Activated CD4-positive, alpha-beta T cell treated with anti-CD3 and anti-CD28 coated beads for 36 hours (primary cell): ENCODE measurements around the gene THRB. TPM values are rescaled to one million over a fixed set of nuclear protein-coding genes. Genes with fewer than 3 reads are reported as not detected.

Source experiments
- ATAC-seq: fragments of 200-7000 bp; cut with Tn5 transposase; one replicate; pipeline ENCODE4 v1.10.0; 2021; ENCODE audit warnings: mild to moderate bottlenecking, moderate library complexity
- CTCF ChIA-PET: fragments of 350-600 bp; sonication (Branson Sonifier 250); formaldehyde crosslinking; loops from one replicate; lab custom pipeline; 2021; ENCODE audit warnings: antibody characterized with exemption; lab: Charles Lee
- POLR2A ChIA-PET: fragments of 350-600 bp; sonication (Branson Sonifier 250); formaldehyde crosslinking; loops from one replicate; lab custom pipeline; 2021; ENCODE audit warnings: antibody characterized with exemption, inconsistent platforms; lab: Charles Lee
- DNase-seq: peaks from one replicate; pipeline ENCODE4 v3.0.0-alpha.2; 2020
- H3K27ac Mint-ChIP-seq: one replicate; pipeline ENCODE4 v1.8.0; 2021; ENCODE audit warnings: mixed read lengths
- H3K27me3 Mint-ChIP-seq: one replicate; pipeline ENCODE4 v1.8.0; 2021; ENCODE audit warnings: mixed read lengths
- H3K36me3 Mint-ChIP-seq: one replicate; pipeline ENCODE4 v1.8.0; 2021; ENCODE audit warnings: low read depth, mixed read lengths
- H3K4me1 Mint-ChIP-seq: one replicate; pipeline ENCODE4 v1.8.0; 2021; ENCODE audit warnings: mixed read lengths
- H3K4me3 Mint-ChIP-seq: one replicate; pipeline ENCODE4 v1.8.0; 2021; ENCODE audit warnings: mild to moderate bottlenecking, moderate library complexity, mixed read lengths
- H3K9me3 Mint-ChIP-seq: one replicate; pipeline ENCODE4 v1.8.0; 2021; ENCODE audit warnings: low read depth, mixed read lengths
- intact Hi-C, 2 experiments: fragments of 100-400 bp; cut with DNase I in 1 of 2; cut with micrococcal nuclease in 1 of 2; formaldehyde crosslinking; loops; one replicate each; pipeline versions ENCODE4 v1.14.2 to v1.15.1; 2022 to 2024; cut with DNase I, micrococcal nuclease
- total RNA-seq, 2 experiments: library from RNA; stranded (reverse); gene quantifications; one replicate each; pipeline ENCODE4 v1.2.3, GENCODE V29; 2021

THRB gene
- total RNA-seq, 2 experiments from 2014 or later: not detected

GRCh38 chr3:24385012-24385615 is 109.5 kb downstream of the THRB start:
- CTCF ChIA-PET: no interaction called here
- no peak for DNase-seq
- no peak overlapping the region for H3K27ac Mint-ChIP-seq
- intact Hi-C loops: no loop called here
- H3K9me3 Mint-ChIP-seq: no peaks in the 10 kb centered on the region
- no peaks in the 10 kb centered on the region for H3K36me3 Mint-ChIP-seq
- ATAC-seq: no peak
- H3K27me3 Mint-ChIP-seq: no peaks in the 10 kb centered on the region
- H3K4me3 Mint-ChIP-seq: no peak overlapping the region
- no peaks in the 10 kb centered on the region for H3K4me1 Mint-ChIP-seq
- POLR2A ChIA-PET: no interaction called here

- no peak for DNase-seq
- ATAC-seq: no peak
- H3K9me3 Mint-ChIP-seq: no peaks in the 10 kb centered on the region
- H3K4me1 Mint-ChIP-seq: no peaks in the 10 kb centered on the region
- POLR2A ChIA-PET: no interaction called here
- H3K27me3 Mint-ChIP-seq: no peaks in the 10 kb centered on the region
- no peak overlapping the region for H3K27ac Mint-ChIP-seq
- intact Hi-C loops: no loop called here
- no peaks in the 10 kb centered on the region for H3K36me3 Mint-ChIP-seq
- CTCF ChIA-PET: interaction anchor here (0.7 kb wide), 1 partner anchor 268 kb away, joined by 3 read pairs; no protein-coding TSS in a partner anchor
- H3K4me3 Mint-ChIP-seq: no peak overlapping the region
Measured at GRCh38 chr3:24382647-24383046, 112.0 kb downstream of the THRB start.

GRCh38 chr3:24379936-24380335 is 114.7 kb downstream of the THRB start:
- H3K27me3 Mint-ChIP-seq: no peaks in the 10 kb centered on the region
- no peak overlapping the region for H3K4me3 Mint-ChIP-seq
- H3K4me1 Mint-ChIP-seq: no peaks in the 10 kb centered on the region
- no peaks in the 10 kb centered on the region for H3K36me3 Mint-ChIP-seq
- intact Hi-C loops: no loop called here
- CTCF ChIA-PET: no interaction called here
- DNase-seq (no peak), ATAC-seq (no peak)
- H3K9me3 Mint-ChIP-seq: no peaks in the 10 kb centered on the region
- no peak overlapping the region for H3K27ac Mint-ChIP-seq
- POLR2A ChIA-PET: no interaction called here

GRCh38 chr3:24378313-24378712 is 116.3 kb downstream of the THRB start:
- CTCF ChIA-PET: interaction anchor here (0.7 to 1.1 kb wide), 2 partner anchors 14 to 446 kb away, joined by 3 read pairs; no protein-coding TSS in a partner anchor
- H3K4me3 Mint-ChIP-seq: no peak overlapping the region
- POLR2A ChIA-PET: no interaction called here
- no peaks in the 10 kb centered on the region for H3K27me3 Mint-ChIP-seq
- no peak overlapping the region for H3K27ac Mint-ChIP-seq
- intact Hi-C loops: no loop called here
- ATAC-seq (no peak), DNase-seq (no peak)
- H3K36me3 Mint-ChIP-seq: no peaks in the 10 kb centered on the region
- H3K4me1 Mint-ChIP-seq: no peaks in the 10 kb centered on the region
- no peaks in the 10 kb centered on the region for H3K9me3 Mint-ChIP-seq

GRCh38 chr3:24377218-24377993 is 117.2 kb downstream of the THRB start:
- no peaks in the 10 kb centered on the region for H3K9me3 Mint-ChIP-seq
- intact Hi-C loops: no loop called here
- no peak overlapping the region for H3K4me3 Mint-ChIP-seq
- POLR2A ChIA-PET: no interaction called here
- H3K27me3 Mint-ChIP-seq: no peaks in the 10 kb centered on the region
- no peak for ATAC-seq
- H3K36me3 Mint-ChIP-seq: no peaks in the 10 kb centered on the region
- DNase-seq: no peak
- H3K27ac Mint-ChIP-seq: no peak overlapping the region
- CTCF ChIA-PET: interaction anchor here (0.7 to 1.1 kb wide), 2 partner anchors 13 to 447 kb away, joined by 3 read pairs; no protein-coding TSS in a partner anchor
- no peaks in the 10 kb centered on the region for H3K4me1 Mint-ChIP-seq

- Mint-ChIP-seq H3K27me3 (no peaks in the 10 kb centered on the region), H3K4me1 (no peaks in the 10 kb centered on the region), H3K36me3 (no peaks in the 10 kb centered on the region), H3K27ac (no peak overlapping the region), H3K4me3 (no peak overlapping the region), H3K9me3 (no peaks in the 10 kb centered on the region)
- ChIA-PET CTCF (interaction anchor here (1.3 kb wide), 1 partner anchor 11 kb away, joined by 5 read pairs; no protein-coding TSS in a partner anchor), POLR2A (no interaction called here)
- no peak for ATAC-seq
- intact Hi-C loops: no loop called here
- DNase-seq: no peak
Measured at GRCh38 chr3:24375947-24376384, 118.7 kb downstream of the THRB start.

GRCh38 chr3:24374801-24375200 is 119.8 kb downstream of the THRB start:
- Mint-ChIP-seq H3K4me1 (no peaks in the 10 kb centered on the region), H3K36me3 (no peaks in the 10 kb centered on the region), H3K9me3 (no peaks in the 10 kb centered on the region), H3K4me3 (no peak overlapping the region), H3K27ac (no peak overlapping the region), H3K27me3 (no peaks in the 10 kb centered on the region)
- no peak for ATAC-seq
- no peak for DNase-seq
- ChIA-PET CTCF (no interaction called here), POLR2A (no interaction called here)
- intact Hi-C loops: no loop called here

GRCh38 chr3:24373198-24373959 is 121.3 kb downstream of the THRB start:
- POLR2A ChIA-PET: no interaction called here
- intact Hi-C loops: no loop called here
- H3K4me3 Mint-ChIP-seq: no peak overlapping the region

GRCh38 chr3:24372559-24373197 is 122.0 kb downstream of the THRB start:
- intact Hi-C loops: no loop called here
- CTCF ChIA-PET: no interaction called here
- no peaks in the 10 kb centered on the region for H3K9me3 Mint-ChIP-seq
- no peak for ATAC-seq
- no peaks in the 10 kb centered on the region for H3K27me3 Mint-ChIP-seq
- no peaks in the 10 kb centered on the region for H3K4me1 Mint-ChIP-seq
- no peak overlapping the region for H3K27ac Mint-ChIP-seq
- DNase-seq: no peak
- H3K4me3 Mint-ChIP-seq: no peak overlapping the region
- H3K36me3 Mint-ChIP-seq: no peaks in the 10 kb centered on the region
- POLR2A ChIA-PET: no interaction called here

More at GRCh38 chr3:24373198-24373959, 121.3 kb downstream of the THRB start:
- no peaks in the 10 kb centered on the region for H3K36me3 Mint-ChIP-seq
- no peaks in the 10 kb centered on the region for H3K27me3 Mint-ChIP-seq
- H3K27ac Mint-ChIP-seq: no peak overlapping the region
- H3K4me1 Mint-ChIP-seq: no peaks in the 10 kb centered on the region
- H3K9me3 Mint-ChIP-seq: no peaks in the 10 kb centered on the region
- no peak for DNase-seq
- no peak for ATAC-seq
- CTCF ChIA-PET: no interaction called here

GRCh38 chr3:24370352-24371090 is 124.1 kb downstream of the THRB start:
- ChIA-PET CTCF (no interaction called here), POLR2A (no interaction called here)
- H3K4me3 Mint-ChIP-seq: no peak overlapping the region
- no peaks in the 10 kb centered on the region for H3K9me3 Mint-ChIP-seq
- H3K4me1 Mint-ChIP-seq: no peaks in the 10 kb centered on the region
- ATAC-seq: no peak
- DNase-seq: no peak
- intact Hi-C loops: no loop called here
- H3K27ac Mint-ChIP-seq: no peak overlapping the region
- no peaks in the 10 kb centered on the region for H3K36me3 Mint-ChIP-seq
- H3K27me3 Mint-ChIP-seq: no peaks in the 10 kb centered on the region

- Mint-ChIP-seq H3K27me3 (no peaks in the 10 kb centered on the region), H3K27ac (no peak overlapping the region), H3K4me3 (no peak overlapping the region), H3K36me3 (no peaks in the 10 kb centered on the region), H3K4me1 (no peaks in the 10 kb centered on the region), H3K9me3 (no peaks in the 10 kb centered on the region)
- POLR2A ChIA-PET: no interaction called here
- no peak for ATAC-seq
- CTCF ChIA-PET: no interaction called here
- DNase-seq: no peak
- intact Hi-C loops: no loop called here
Measured at GRCh38 chr3:24368605-24369004, 126.0 kb downstream of the THRB start.
